GM12891 (cell line): ENCODE data around the gene DTNBP1.

ENCODE experiments used
- PAX5 ChIP-seq: IDR thresholded peaks from 2 replicates; pipeline ENCODE4 v1.6.1; 2011; ENCODE audit warnings: low read length, moderate library complexity, mild to moderate bottlenecking; ENCODE audit not compliant: insufficient read depth, severe bottlenecking
- POLR2A ChIP-seq: IDR thresholded peaks from 2 replicates; pipeline ENCODE4 v1.6.1; 2011; ENCODE audit warnings: low read depth, low read length, control low read depth
- POLR2AphosphoS5 ChIP-seq: IDR thresholded peaks from 2 replicates; pipeline ENCODE4 v1.6.1; 2011; ENCODE audit warnings: low read depth, low read length, control low read depth
- TAF1 ChIP-seq: IDR thresholded peaks from 2 replicates; pipeline ENCODE4 v1.6.1; 2011; ENCODE audit warnings: low read depth, low read length, control low read depth

DNA sequence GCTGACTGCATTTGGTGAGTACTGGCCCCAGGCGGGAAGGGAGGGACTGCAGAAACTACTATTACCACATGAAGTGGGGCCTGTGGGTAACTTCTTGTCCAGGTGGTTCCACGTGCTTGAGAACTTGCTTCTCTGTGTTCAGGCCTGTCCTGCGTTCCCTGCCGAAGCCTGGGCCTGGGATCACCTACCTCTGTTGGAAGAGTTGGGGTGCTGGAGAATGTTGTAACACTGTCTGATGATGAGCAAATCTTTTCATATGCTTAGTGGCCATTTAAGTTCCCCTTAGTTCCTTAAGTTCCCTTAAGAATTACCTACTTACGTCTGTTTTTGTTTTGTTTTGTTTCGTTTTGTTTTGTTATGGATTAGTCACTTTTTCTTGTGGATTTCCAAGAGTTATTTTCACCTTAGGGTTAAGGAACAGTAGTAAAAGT is 154.4 kb downstream of the DTNBP1 start:
- no peak for TF ChIP-seq PAX5
- no peak for TF ChIP-seq TAF1
- no peak for TF ChIP-seq POLR2AphosphoS5
- no peak for TF ChIP-seq POLR2A
